GM13977 (cell line): ENCODE results near the gene ADAMTS17.

Experiments used
- DNase-seq: peaks from one replicate; pipeline ENCODE4 v3.0.0; 2012; ENCODE audit warnings: low spot score
- in situ Hi-C: fragments of 300-500 bp; cut with MboI; formaldehyde crosslinking; loops from one replicate; pipeline ENCODE4 v1.12.0; 2022; ENCODE audit warnings: low sequenced_read_pairs, low pct_unique_long_range_greater_than_20kb, mixed read lengths, inconsistent platforms; ENCODE audit not compliant: unreplicated experiment
- TF ChIP-seq, protein P1 (sequence below): IDR thresholded peaks from 2 replicates; pipeline ENCODE4 v1.5.1; 2012; ENCODE audit warnings: mild to moderate bottlenecking, control low read depth; ENCODE audit not compliant: insufficient read depth; ENCODE audit errors: extremely low read depth, missing control alignments

ADAMTS17 gene

DNA sequence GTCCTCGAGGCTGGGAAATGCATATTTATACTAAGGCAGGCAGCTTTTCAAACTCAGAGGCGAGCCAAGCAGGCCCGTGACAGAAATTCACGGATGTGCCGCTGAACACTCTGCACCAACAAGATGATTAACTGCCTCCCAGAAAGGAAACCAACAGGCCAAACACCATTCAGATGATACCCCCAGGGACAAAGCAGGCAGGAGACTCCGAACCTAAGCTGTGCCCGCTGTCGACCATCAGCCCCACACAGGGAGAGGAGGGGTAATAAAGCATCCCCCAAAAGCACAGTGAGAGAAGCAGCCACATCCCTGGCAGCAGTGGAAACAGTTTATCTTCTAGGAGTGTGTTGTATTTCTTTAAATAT, 31.8 kb downstream of the ADAMTS17 start:
- TF ChIP-seq, protein P1, sequence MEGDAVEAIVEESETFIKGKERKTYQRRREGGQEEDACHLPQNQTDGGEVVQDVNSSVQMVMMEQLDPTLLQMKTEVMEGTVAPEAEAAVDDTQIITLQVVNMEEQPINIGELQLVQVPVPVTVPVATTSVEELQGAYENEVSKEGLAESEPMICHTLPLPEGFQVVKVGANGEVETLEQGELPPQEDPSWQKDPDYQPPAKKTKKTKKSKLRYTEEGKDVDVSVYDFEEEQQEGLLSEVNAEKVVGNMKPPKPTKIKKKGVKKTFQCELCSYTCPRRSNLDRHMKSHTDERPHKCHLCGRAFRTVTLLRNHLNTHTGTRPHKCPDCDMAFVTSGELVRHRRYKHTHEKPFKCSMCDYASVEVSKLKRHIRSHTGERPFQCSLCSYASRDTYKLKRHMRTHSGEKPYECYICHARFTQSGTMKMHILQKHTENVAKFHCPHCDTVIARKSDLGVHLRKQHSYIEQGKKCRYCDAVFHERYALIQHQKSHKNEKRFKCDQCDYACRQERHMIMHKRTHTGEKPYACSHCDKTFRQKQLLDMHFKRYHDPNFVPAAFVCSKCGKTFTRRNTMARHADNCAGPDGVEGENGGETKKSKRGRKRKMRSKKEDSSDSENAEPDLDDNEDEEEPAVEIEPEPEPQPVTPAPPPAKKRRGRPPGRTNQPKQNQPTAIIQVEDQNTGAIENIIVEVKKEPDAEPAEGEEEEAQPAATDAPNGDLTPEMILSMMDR: no peak
- in situ Hi-C loops: no loop called here

GRCh38 chr15:100309109-100310040, 32.4 kb downstream of the ADAMTS17 start:
- TF ChIP-seq, protein P1: no peak
- no peak for DNase-seq
- in situ Hi-C loops: no loop called here

More for the DNA sequence above, 31.8 kb downstream of the ADAMTS17 start:
- no peak for DNase-seq

GRCh38 chr15:100308608-100309007, 33.2 kb downstream of the ADAMTS17 start:
- in situ Hi-C loops: no loop called here
- no peak for DNase-seq
- TF ChIP-seq, protein P1: no peak

DNA sequence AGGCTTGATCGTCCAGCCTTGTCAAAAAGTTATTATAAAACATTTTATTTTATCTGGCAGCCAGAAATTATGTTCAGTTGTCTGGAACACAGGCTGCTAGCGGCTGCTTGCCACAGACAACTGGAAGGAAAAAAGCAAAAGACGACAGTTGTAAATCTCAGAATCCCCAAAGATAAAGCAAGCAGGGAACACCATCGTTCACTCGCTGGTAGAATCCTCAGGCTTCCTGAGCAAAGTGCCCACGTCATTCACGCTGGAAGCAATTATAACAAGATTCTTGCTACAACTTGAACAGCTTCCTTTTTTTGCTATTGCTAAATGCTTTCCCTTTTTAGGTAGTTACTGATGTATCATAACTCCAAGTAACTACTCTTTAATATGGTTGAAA, 33.6 kb downstream of the ADAMTS17 start:
- TF ChIP-seq, protein P1: no peak
- DNase-seq: no peak
- in situ Hi-C loops: no loop called here

GRCh38 chr15:100307241-100308212, 34.2 kb downstream of the ADAMTS17 start:
- no peak for DNase-seq
- TF ChIP-seq, protein P1: no peak
- in situ Hi-C loops: no loop called here

DNA sequence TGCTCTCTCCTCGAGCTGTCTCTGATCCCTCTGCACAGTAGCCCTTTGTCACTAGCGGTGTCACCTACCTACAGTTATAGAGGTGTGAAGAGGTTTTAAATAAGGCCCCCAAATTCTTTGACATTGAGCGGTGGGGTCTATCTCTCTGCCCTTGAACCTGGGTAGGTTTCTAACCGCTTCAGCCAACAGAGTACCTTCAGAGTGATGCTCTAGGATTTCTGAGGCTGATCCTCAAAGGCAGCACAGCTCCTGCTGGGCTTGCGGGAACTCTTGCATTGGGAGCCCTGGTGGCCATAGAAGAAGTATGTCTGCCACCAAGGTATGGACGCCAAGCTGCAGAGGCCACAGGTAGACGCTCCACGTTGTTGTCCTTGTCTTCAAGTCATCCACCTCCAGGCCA, 35.7 kb downstream of the ADAMTS17 start:
- in situ Hi-C loops: no loop called here

More for the DNA sequence above, 35.7 kb downstream of the ADAMTS17 start:
- TF ChIP-seq, protein P1: no peak
- DNase-seq: no peak
